ENCODE data around the gene GABRA1.

The GABRA1 gene

GRCh38 chr5:161847941-161848391, at the start of gene GABRA1:
TSS of gene GABRA1 (plus strand) at chr5:161848120. CDS start at chr5:161850811, 2,691 bp downstream.
- peak; percentile 11 for DNase-seq

GRCh38 chr5:161799316-161799715, 48.6 kb upstream of the GABRA1 start:
- peak; percentile 5 for DNase-seq

GRCh38 chr5:161804263-161804662, 43.7 kb upstream of the GABRA1 start:
- DNase-seq: no peak

GRCh38 chr5:161846746-161847145, 1.2 kb upstream of the GABRA1 start:
- DNase-seq: no peak

GRCh38 chr5:161847447-161847846, 473 bp upstream of the GABRA1 start:
- no peak for DNase-seq

GRCh38 chr5:161850491-161850890, 2.6 kb downstream of the GABRA1 start:
- no peak for DNase-seq

- DNase-seq: no peak
These were observed 3.9 kb downstream of the GABRA1 start for GRCh38 chr5:161851691-161852299.

- no peak for DNase-seq
These were observed 9.4 kb downstream of the GABRA1 start for GRCh38 chr5:161857358-161857757.

- no peak for DNase-seq
These were observed 15.3 kb downstream of the GABRA1 start for GRCh38 chr5:161863259-161863658.

- no peak for DNase-seq
These were observed 15.9 kb downstream of the GABRA1 start for GRCh38 chr5:161863811-161864210.

GRCh38 chr5:161865510-161865909, 17.6 kb downstream of the GABRA1 start:
- no peak for DNase-seq

GRCh38 chr5:161889971-161890370, 42.1 kb downstream of the GABRA1 start:
- no peak for DNase-seq

- no peak for DNase-seq
These were observed 47.6 kb downstream of the GABRA1 start for GRCh38 chr5:161895514-161895913.

GRCh38 chr5:161897033-161897432, 49.1 kb downstream of the GABRA1 start:
- DNase-seq: no peak

- DNase-seq: no peak
These were observed 51.7 kb downstream of the GABRA1 start for GRCh38 chr5:161899590-161899989.

- no peak for DNase-seq
These were observed 53.1 kb downstream of the GABRA1 start for GRCh38 chr5:161900981-161901380.

GRCh38 chr5:161921781-161922180, 73.9 kb downstream of the GABRA1 start:
- DNase-seq: no peak

- no peak for DNase-seq
These were observed 76.3 kb downstream of the GABRA1 start for GRCh38 chr5:161924270-161924669.

- no peak for DNase-seq
These were observed 78.0 kb downstream of the GABRA1 start for GRCh38 chr5:161925960-161926359.

GRCh38 chr5:161934486-161934885, 86.6 kb downstream of the GABRA1 start:
- DNase-seq: no peak

- no peak for DNase-seq
These were observed 97.1 kb downstream of the GABRA1 start for GRCh38 chr5:161944974-161945373.

- no peak for DNase-seq
These were observed 99.0 kb downstream of the GABRA1 start for GRCh38 chr5:161946911-161947310.
